AG09319 (cell line): ENCODE data around the gene LAMB1.
"Not testable (repeated sequence)": the region's sequence is repeated elsewhere in the genome, so short reads cannot be mapped to it uniquely, and the experiment has no call there.

Experiments
- DNase-seq: peaks from one replicate; pipeline ENCODE4 v3.0.0-alpha.2; 2010; ENCODE audit warnings: low read depth; ENCODE audit errors: extremely low read depth
- TF ChIP-seq, protein P1 (sequence below): IDR thresholded peaks from 2 replicates; pipeline ENCODE4 v1.5.1; 2011; ENCODE audit warnings: low read depth, mild to moderate bottlenecking, inconsistent platforms, low read length, moderate library complexity

The LAMB1 gene

DNA sequence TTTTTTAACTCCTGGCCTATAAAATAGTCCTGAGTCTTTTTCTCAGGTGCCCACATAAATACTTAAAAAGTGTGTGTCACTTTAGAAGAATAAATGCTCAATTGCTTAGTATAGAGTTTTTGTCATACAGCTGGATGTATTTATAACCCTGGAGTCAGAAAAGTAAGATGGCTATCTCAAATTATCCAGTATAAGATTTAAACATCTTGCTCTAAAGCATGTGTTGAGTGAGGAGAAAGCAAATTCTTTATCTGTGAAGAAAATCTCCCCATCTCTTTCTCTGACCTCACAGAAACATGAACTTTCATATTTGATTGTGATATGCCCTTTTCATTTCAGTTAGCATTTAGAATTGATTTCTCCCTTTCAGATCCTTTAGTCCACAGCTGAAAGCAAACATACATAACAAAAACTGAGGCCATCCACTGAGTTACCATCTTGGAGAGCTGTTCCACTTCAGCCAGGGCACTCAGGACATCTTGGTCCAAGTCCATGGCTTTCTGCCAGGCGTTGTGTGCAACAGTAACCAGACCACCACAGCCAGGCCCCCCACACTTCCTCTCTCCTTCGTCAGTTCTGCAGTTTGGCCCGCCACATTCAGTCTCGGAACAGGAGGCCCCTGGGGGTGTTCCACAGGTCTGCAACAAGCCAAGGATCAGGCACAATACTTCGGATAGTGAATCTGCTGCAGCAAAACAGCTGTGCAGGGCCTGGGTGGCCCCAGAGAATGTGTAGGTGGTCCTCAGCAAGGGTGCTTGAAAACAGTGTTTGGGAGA is 71.0 kb downstream of the LAMB1 start:
- TF ChIP-seq, protein P1, sequence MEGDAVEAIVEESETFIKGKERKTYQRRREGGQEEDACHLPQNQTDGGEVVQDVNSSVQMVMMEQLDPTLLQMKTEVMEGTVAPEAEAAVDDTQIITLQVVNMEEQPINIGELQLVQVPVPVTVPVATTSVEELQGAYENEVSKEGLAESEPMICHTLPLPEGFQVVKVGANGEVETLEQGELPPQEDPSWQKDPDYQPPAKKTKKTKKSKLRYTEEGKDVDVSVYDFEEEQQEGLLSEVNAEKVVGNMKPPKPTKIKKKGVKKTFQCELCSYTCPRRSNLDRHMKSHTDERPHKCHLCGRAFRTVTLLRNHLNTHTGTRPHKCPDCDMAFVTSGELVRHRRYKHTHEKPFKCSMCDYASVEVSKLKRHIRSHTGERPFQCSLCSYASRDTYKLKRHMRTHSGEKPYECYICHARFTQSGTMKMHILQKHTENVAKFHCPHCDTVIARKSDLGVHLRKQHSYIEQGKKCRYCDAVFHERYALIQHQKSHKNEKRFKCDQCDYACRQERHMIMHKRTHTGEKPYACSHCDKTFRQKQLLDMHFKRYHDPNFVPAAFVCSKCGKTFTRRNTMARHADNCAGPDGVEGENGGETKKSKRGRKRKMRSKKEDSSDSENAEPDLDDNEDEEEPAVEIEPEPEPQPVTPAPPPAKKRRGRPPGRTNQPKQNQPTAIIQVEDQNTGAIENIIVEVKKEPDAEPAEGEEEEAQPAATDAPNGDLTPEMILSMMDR, result no peak
- DNase-seq, result no peak

DNA sequence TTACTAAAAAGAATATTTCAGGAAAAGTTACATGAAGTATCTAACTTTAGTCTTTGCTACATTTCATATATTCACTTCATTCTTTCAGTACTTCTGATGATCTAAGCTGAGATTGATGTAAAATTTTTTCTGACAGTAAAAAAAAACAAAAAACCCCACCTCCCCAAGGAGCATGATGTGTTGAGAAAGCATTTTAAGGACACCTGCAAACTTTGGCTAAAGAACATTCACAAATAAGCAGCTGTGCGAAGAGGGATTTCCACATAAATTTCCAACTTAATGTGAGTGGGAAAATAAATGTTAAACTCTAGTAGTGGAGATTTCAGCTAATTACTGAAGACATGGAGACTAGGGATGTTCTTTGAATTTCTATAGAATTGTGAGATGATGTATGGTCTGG is 76.5 kb downstream of the LAMB1 start:
- TF ChIP-seq, protein P1, result no peak
- no peak for DNase-seq

DNA sequence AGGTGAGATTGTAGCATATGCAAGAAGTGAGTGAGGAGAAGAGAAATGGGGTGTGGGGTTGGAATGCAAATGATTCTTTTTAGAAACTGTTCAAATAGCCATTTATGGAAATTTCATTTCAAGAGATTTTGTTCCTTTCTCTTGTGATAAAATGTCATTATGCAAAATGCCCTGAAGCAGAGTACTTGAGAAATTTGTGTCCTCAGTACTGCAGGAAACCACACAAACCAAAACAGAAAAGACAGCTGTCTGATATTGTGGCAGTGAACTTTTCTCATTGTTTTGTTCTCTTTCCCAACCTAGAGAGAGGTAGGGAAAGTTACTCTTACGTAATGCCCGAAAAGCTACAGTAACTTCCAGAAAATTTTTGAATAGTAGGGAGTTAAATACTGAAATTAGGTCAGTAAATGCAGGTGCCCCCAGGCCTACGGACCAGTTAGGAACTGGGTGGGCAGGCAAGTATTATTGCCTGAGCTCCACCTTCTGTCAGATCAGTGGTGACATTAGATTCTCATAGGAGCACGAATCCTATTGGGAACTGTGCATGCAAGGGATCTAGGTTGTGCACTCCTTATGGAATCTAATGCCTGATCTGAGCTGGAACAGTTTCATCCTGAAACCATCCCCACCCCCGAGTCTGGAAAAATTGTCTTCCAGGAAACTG is 78.0 kb downstream of the LAMB1 start:
- TF ChIP-seq, protein P1, result no peak
- DNase-seq, result no peak

DNA sequence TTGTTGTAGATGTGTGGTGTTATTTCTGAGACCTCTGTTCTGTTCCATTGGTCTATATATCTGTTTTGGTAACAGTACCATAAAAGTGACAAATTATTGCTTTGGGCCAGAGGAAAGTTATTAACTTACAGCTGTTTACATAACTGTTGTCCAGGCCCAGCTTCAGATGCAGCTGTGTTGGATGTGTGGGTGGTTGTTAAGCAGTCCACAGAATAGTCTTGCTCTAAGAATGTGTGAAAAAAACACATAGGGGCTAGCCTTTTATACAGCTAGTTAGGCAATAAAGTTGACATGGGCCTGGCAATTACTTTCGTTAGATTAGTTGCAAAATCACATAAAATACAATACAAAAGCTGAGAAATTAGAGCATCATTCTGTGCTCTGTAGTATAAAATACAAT is 80.1 kb downstream of the LAMB1 start:
- TF ChIP-seq, protein P1, result no peak
- no peak for DNase-seq

DNA sequence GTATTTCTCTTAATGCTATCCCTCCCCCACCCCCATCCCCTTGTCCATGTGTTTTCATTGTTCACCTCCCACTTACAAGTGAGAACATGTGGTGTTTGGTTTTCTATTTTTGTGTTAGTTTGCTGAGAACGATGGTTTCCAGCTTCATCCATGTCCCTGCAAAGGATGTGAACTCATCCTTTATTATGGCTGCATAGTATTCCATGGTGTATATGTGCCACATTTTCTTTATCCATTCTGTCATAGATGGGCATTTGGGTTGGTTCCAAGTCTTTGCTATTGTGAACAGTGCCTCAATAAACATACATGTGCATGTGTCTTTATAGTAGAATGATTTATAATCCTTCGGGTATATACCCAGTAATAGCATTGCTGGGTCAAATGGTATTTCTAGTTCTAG is 81.1 kb downstream of the LAMB1 start:
- DNase-seq, result not testable (repeated sequence)

DNA sequence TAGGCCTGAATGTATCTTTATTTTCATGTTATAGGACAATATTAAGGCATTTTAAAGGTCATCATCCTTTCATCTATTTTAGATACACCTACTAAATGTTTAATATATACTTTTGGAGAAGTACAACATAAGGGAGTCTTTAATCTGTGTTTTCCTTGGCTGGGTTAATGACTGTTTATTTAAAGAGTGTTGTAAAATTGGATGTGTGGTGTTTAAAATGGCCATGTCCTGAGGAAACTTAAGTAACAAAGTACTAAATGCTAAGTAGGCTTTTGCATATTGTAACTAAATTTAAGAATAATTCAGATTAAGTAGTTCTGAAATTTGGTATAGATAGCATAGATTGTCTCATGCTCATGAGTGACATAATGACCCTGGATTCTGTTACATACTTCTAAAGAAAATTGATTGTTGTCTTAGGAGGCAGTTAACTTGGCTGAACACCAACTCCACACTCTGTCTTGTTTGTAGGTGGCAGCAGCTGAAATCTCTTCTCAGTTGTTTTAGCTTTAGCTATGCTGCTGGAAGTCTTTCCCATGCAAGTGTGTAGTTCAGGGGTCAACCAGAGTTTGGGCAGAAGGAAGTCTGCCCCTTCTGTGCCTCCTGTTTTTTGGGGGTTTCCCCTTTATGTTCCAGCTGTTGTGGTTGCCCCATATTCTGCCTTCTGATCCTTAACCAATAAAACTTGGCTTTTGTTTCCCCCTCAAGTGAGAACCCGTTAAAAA is 82.8 kb downstream of the LAMB1 start:
- TF ChIP-seq, protein P1, result no peak
- no peak for DNase-seq

DNA sequence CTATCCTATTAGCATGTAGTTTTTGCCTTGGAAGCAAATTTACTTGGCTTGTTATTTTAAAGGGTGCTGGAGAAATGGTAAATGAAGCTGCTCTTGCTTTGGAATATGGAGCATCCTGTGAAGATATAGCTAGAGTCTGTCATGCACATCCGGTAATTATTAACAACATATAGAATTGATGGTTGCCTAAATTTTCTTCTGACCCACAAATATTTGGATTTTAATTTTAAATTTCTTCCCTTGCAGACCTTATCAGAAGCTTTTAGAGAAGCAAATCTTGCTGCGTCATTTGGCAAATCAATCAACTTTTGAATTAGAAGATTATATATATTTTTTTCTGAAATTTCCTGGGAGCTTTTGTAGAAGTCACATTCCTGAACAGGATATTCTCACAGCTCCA is 84.0 kb downstream of the LAMB1 start:
- no peak for DNase-seq
- TF ChIP-seq, protein P1, result no peak
